GM18517 (cell line): ENCODE measurements around the gene MCM10.
A peak's percentile ranks its signal among the peaks of the same experiment; 100 is the strongest.
"Not testable (repeated sequence)": the region's sequence is repeated elsewhere in the genome, so short reads cannot be mapped to it uniquely, and the experiment has no call there.

Experiments
- ATAC-seq: cut with Tn5 transposase; IDR thresholded peaks from one replicate; pipeline ENCODE4 v1.9.1; 2021; ENCODE audit warnings: mild to moderate bottlenecking, moderate library complexity; ENCODE audit not compliant: unreplicated experiment

The MCM10 gene

DNA sequence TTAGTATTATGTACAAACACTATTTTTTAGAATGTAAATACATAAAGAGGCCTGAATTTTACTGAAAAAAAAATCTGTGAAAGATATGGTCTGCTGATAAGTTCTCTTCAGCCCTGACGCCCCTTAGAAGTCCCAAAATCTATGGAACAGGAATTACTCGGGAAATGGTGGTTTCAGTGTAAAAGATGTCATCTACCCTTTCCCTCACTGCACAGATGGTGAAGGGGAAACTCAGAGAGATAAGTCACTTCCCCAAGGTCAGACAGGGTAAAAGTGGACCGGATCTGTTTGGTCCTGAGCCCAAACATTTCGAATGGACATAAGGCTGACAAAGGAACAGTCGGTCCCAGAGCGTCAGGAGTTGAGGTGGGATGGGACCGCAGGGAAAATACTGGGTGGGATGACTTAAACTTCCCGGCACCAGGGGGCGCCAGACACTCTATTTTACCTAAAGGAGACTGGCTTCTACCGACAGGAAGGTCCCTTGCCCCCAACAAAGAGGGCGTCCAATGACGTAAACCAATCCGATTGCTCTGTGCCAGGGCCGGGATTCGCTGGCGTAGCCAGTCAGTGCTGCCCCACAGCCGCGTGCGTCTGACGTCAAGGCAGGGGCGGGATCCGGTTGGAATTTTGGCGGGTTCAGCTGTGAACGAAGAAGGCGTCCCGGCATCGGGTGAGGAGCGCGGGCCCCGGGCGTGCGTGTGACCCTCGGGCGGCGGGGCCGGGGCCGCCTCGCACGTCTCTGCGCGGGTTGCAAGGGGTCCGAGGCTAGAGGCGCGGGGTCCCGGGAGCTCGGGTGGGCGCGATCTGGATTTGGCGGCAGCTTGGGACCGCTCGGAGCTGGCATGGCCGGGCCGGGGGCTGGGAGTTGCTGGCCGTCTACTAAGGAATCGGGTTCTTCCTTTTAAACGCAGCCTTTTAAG, at the start of gene MCM10:
TSS of gene MCM10 (plus strand) at position 625 of the 923 bp plus-strand sequence. CDS start 2,645 bp downstream, outside the sequence.
- peak; percentile 99 for ATAC-seq

- ATAC-seq, result no peak
Measured at GRCh38 chr10:13113544-13113943, 47.8 kb upstream of the MCM10 start.

DNA sequence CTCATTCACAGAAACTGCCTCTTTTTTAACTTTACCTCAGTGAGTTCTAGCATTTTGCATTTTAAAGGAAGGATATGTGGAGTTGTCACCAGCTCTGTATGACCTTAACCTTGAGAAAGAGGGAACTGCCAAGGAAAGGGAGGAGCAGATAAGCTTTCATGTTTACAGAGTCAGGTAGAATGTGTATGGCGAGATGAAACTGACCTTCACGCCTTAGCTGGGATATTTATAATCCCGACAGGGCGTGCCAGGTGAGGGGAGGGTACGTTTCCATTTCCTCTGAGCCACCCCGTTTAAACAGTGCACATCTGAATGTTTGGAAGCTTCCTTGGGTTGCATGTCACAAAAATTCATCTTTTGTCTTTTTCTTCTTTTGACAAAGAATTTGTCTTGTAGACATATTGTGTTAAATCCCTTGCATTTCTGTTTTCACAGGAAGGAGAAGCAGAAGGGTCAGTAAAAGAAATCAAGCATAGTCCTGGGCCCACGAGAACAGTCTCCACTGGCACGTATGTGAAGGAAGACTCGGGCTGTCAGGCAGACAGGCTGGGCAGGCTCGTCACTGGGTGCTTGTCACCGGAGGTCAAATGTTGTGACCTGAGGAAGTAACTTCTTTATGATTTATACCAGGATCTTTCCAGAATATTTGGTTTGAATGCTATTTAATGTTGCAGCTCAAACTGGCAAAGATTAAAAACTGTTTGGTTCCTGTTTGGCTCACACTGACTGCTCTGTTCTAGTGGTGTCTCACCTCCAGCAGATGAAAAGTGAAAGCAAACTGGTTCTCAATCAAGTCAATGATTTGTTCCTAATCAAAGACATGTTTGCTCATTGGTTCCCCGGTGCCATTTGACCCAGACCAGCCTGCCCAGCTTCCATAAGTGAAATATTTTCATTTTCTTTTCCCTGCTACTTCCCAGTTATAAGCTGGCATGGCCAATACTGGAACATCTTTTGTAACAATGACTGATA, 45.2 kb upstream of the MCM10 start:
- no peak for ATAC-seq

DNA sequence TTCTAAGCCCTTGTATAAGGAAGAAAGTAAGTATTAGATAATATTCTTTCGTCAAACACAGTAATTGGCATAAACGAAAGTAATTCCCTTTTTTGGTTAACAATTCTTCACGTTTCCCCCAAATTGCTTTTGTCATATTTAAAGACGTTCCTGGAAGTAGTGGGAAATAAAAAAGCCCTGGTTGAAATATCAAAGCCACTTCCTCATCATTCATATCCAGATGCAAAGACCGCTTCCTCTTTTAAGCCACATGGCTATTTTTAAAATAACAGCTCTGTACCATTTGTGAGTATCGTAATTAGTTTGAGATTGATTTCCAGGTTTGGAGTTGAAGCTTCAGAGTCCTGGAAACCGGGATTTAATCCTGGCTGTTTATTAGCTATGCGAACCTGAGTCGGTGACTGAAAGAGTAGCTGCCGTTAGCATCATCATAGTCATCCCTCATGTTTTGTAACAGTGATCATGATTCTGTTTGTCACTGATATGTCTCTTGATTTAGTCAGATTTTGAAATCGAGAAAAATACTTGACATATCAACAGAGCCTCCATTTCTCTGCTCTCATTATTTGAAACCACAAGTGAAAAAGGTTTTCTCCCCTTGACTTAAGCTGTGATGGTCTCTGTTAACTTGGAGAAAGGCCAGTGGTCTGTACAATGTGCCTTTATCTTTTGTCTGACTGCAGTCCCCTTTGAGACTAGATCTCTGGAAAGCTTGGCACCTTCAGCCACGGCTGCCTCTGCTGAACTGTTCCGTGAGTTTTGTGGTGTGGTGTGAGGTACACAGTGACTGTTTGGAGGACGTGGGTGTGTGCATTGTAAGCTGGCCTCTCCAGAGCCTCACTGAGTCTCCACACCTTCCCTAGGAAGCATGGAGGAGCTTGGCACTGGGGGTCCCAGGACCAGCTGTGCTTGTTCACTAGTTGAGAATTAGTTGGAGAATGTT, 43.2 kb upstream of the MCM10 start:
- ATAC-seq, result no peak

DNA sequence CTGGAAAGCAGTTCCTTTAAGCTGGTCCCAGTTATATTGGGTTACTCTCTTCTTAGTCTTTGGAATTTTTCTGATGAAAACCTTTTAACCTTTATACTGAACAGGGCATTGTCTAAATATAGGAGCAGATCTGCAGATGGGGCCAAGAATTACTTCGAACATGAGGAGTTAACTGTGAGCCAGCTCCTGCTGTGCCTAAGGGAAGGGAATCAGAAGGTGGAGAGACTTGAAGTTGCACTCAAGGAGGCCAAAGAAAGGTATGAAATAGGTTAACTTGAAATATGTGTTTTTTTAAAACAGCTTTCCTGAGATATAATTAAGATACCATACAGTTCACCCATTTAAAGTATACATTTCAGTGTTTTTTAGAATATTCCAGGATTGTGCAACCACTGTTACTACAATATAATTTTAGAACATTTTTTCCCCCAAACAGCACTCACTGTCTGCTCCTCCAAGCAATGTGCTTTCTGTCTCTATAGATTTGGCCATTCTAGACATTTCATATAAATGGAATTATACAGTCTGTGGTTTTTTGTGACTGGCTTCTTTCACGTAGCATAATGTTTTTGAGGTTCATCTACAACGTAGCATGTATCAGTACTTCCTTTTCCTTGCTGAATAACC, 42.5 kb upstream of the MCM10 start:
- ATAC-seq, result no peak

- no peak for ATAC-seq
Measured at GRCh38 chr10:13120786-13121499, 40.4 kb upstream of the MCM10 start.

DNA sequence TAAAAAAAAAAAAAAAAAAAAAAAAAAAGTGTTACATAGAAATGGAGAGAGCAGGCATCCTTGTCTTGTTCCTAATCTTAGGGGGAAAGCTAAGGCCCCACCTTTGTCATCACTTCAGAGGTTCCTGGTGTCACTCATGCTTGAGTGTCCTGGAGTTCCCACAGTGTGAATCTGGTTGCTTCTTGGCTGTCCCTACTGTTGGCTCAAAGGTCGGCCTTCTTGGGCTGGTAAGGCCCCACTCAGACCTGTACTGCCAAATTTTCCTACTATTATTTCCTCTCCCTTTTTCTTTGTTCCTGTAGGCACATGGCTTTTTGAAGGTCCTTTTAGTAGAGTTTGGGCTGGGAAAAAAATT, 39.9 kb upstream of the MCM10 start:
- ATAC-seq, result no peak

GRCh38 chr10:13136651-13137050, 24.7 kb upstream of the MCM10 start:
- ATAC-seq, result no peak

DNA sequence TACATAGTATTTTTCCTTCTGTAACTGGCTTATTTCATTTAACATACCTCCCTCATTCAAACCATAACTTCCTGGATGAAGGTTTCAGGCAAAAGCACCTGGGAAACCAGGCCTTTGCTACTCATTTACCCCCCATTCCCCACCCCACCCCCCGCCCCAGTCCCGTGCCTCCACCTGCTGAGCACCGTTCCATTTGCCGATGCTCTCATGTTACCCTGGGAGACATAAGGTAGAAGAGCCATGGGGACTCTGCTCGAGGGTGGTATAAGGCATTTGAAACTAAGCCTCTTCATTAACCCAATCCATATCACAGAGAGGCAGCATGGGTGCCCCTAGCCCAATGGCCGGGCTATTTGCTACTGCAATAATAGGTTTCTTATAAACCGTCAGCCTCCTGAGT, 22.2 kb upstream of the MCM10 start:
- no peak for ATAC-seq

GRCh38 chr10:13139676-13140075, 21.7 kb upstream of the MCM10 start:
- no peak for ATAC-seq

DNA sequence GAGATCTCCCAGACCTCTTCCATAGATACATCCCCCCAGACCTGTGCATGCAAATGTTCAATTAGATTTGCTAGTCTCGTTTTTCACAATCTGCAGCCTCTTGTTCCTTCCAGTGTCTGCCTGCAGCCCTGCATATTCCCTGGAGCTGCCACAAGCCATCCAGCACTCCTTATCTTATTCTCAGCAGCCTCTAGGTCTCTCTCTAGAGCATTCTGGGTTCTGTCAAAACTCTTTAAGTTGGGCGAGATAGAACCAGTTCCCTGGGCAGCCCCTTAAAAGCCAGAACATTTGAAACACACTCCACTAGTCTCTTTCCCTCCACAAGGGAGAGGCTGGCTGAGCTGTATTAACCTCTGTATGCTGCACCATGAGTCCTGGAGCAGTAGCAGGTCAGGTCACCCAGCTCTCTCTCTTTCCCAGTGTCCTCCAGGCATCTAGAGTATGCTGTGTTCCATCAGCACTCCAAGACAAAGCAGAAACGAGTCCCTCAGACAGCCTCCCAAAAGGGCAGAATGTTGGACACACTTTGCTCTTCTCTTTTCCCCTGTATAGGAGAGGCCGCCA, 20.6 kb upstream of the MCM10 start:
- ATAC-seq, result no peak

- ATAC-seq, result no peak
Measured at GRCh38 chr10:13143766-13144165, 17.6 kb upstream of the MCM10 start.

DNA sequence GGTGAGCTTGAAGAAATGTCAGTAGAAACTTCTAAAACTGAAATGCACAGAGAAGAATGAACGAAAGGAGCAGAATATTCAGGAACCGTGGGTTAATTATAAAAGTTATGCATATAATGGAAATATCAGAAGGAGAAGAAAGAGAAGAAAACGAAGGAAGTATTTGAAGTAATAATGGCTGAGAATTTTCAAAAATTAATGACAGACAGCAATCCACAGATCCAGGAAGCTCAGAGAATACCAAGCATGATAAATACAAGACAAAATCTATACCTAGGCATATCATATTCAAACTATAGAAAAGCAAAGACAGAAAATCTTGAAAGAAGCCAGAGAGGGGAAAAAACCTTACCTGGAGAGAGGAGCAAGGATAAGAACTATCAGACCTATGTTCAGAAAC, 16.5 kb upstream of the MCM10 start:
- no peak for ATAC-seq

DNA sequence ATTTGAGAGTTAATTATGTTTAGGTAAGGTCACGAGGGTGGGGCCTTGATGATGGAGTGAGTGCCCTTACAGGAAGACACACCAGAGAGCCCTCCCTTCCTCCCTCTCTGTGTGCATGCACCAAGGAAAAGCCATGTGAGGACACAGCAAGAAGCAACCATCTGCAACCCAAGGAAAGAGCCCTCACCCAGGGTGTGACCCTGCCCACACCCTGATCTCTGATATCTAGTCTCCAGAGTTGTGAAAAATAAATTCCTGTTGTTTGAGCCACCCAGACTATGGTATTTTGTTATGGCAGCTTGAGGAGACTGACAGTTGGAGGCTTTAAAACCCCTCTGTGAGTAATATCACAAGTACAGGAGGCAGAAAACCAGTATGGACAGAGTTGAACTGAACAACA, 15.0 kb upstream of the MCM10 start:
- ATAC-seq, result no peak

DNA sequence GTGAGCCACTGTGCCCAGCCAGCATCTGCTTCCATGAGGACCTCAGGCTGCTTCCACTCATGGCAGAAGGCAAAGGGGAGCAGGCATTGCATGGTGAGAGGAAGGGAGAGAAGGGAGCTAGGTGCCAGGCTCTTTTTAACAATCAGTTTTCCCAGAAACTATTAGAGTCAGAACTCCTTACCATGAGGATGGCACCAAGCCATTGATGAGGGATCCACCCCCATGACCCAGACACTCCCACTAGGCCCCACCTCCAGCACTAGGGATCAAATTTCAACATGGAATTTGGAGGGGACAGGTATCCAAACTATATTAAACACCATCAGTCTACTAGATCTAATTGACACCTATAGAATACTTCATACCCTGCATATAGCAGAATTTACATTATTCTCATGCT, 14.2 kb upstream of the MCM10 start:
- no peak for ATAC-seq

DNA sequence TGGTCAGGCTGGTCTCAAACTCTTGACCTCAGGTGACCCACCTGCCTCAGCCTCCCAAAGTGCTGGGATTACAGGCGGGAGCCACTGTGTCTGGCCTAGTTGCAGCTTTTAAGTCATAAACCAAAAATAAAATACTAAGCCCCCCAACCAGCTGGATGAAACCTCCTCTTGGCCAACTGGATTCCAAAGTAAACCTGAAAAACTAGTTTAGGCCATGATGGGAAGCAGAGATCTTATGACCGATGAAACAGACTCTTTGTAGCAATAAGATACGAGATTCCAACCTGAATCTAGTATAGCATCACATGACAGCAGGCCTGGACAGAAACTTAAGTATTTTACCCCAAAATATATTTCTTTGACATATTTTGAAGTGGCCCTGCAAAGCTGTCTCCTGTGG, 9.1 kb upstream of the MCM10 start:
- no peak for ATAC-seq

DNA sequence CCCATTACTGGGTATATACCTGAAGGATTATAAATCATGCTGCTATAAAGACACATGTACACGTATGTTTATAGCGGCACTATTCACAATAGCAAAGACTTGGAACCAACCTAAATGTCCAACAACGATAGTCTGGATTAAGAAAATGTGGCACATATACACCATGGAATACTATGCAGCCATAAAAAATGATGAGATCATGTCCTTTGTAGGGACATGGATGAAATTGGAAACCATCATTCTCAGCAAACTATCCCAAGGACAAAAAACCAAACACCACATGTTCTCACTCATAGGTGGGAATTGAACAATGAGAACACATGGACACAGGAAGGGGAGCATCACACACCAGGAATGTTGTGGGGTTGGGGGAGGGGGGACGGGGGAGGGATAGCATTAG, 5.5 kb upstream of the MCM10 start:
- not testable (repeated sequence) for ATAC-seq

GRCh38 chr10:13158401-13158800, 3.0 kb upstream of the MCM10 start:
- ATAC-seq, result no peak

DNA sequence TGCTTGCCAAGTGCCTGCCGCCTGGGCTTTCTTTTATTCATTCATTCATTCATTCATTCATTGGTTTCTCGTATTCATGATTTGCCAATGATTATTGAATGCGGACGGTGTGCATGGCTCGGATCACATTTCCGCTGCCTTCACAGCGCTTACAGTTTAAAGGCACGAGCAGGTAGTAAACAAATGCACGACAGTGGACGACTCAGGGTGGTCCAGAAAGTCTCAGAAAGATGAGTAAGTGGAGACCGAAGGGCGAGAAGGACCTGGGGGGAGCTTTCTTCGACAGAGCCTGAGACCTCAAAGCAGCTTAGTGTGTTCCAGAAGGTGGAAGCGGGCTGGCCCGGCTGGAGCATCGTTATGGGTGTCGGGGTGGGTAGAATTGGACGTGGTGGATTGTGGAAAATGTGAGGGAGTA, 506 bp downstream of the MCM10 start:
- ATAC-seq, result no peak
